Prostate gland (tissue), 2 donors: Measurements from ENCODE around the gene AGBL4. TPM values are rescaled to one million over a fixed set of nuclear protein-coding genes. Genes with fewer than 3 reads are reported as not detected.

Source experiments
- DNase-seq: peaks from one replicate; pipeline ENCODE4 v3.0.0-alpha.2; 2019; ENCODE audit warnings: low spot score
- H3K27ac ChIP-seq, 2 donors: fragments of 200-600 bp; sonication (generic); 2 replicates each; pipeline ENCODE4 v1.5.1; 2017 to 2019
- H3K27me3 ChIP-seq: fragments of 200-600 bp; sonication (generic); replicated peaks from 2 replicates; pipeline ENCODE4 v1.5.1; 2019; ENCODE audit not compliant: insufficient read depth
- H3K36me3 ChIP-seq, 2 donors: fragments of 200-600 bp; sonication (generic); 1 replicate in 1 of 2; 2 replicates in 1 of 2; pipeline versions ENCODE4 v1.5.1 to v1.8.1; 2017 to 2019
- H3K4me1 ChIP-seq: fragments of 200-600 bp; sonication (generic); replicated peaks from 2 replicates; pipeline ENCODE4 v1.5.1; 2019
- H3K4me3 ChIP-seq, 2 donors: fragments of 200-600 bp; sonication (generic); 2 replicates each; pipeline ENCODE4 v1.5.1; 2017 to 2019
- H3K9me3 ChIP-seq: fragments of 200-600 bp; sonication (generic); 2 replicates; pipeline ENCODE4 v1.5.1; 2017
- CTCF ChIP-seq, 4 experiments: fragments of 200-600 bp in 2 of 4; fragments of 450-650 bp in 2 of 4; sonication (generic) in 2 of 4; IDR thresholded peaks; 1 replicate in 3 of 4; 2 replicates in 1 of 4; pipeline ENCODE4 v1.5.1; 2016 to 2019; ENCODE audit warnings: antibody characterized with exemption in 4 of 4, mild to moderate bottlenecking in 2 of 4, moderate library complexity in 2 of 4
- POLR2A ChIP-seq: fragments of 450-650 bp; IDR thresholded peaks from one replicate; pipeline ENCODE4 v1.6.1; 2016; ENCODE audit warnings: antibody characterized with exemption, mild to moderate bottlenecking
- POLR2AphosphoS5 ChIP-seq: sonication (generic); formaldehyde crosslinking; IDR thresholded peaks from one replicate; pipeline ENCODE4 v1.6.1; 2017; ENCODE audit warnings: antibody characterized with exemption
- WGBS: methylation state at CpG from one replicate; pipeline ENCODE4 v1.1.5; 2018; 5-methylcytosine and 5-hydroxymethylcytosine counted together
- intact Hi-C: fragments of 100-400 bp; cut with DNase I; formaldehyde crosslinking; loops from one replicate; pipeline ENCODE4 v1.14.2; 2022
- total RNA-seq, 2 donors: library from RNA; depleted of rRNA; stranded (reverse); fragments of >200 nt; gene quantifications; one replicate each; pipeline ENCODE4 v1.1.0, GENCODE V29; 2016

Gene AGBL4
- total RNA-seq, 2 donors from 2014 or later: 0.82 to 2.7 TPM

DNA sequence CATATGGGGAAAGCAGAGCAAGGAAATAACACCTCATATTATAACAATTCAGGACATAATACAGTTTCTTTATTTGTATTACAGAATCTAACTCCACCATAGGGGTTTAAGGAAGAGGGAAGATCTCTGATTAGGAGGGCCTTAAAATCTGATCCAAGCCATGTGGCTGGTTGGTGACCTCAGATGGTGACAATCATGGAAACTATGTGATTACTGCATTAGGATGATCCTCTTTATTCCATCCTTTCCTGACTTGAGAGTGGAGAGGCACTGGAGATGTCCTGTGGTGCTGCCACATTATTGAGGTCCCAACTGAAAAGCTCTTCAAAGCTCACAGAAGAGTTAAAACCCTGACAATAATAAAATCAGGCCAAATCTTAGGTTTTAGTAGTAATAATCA lies 1078.9 kb downstream of the AGBL4 start:
- H3K27me3 ChIP-seq: no peaks in the 10 kb centered on the region

GRCh38 chr1:48943826-48944225 lies 1079.9 kb downstream of the AGBL4 start:
- TF ChIP-seq CTCF (IDR thresholded peaks at IDR 0.05) (no peak), POLR2AphosphoS5 (no peak), POLR2A (no peak)

More for the DNA sequence above, 1078.9 kb downstream of the AGBL4 start:
- TF ChIP-seq CTCF (IDR thresholded peaks at IDR 0.05) (no peak), POLR2A (no peak), POLR2AphosphoS5 (no peak)
- Histone ChIP-seq H3K4me1 (no peaks in the 10 kb centered on the region), H3K36me3 (no peaks in the 10 kb centered on the region), H3K9me3 (no peaks in the 10 kb centered on the region), H3K4me3 (no peak overlapping the region), H3K27ac (no peak overlapping the region)
- DNase-seq: no peak
- intact Hi-C loops: no loop called here

DNA sequence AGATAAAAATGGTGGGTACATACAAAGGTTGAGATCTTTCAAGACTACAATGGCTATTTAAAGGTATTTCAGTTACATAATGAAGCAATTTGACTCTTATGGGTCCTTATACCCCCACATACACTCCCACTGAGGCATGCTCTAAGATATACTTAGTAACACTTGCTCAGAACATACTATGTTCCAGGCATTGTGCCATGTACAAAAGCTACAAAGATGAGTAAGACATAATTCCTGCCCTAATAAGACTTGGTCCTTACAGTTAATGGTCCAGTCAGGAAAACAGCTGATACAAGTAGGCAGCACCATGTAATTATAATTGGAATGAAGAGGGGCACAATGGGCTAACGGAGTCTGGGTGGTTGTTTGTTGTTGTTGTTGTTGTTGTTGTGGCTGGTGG lies 1080.4 kb downstream of the AGBL4 start:
- 91% methylated on average over 1 of the region's 1 CpG for WGBS
- no peaks in the 10 kb centered on the region for H3K9me3 ChIP-seq
- intact Hi-C loops: no loop called here
- H3K4me1 ChIP-seq: no peaks in the 10 kb centered on the region
- TF ChIP-seq POLR2AphosphoS5: no peak
- TF ChIP-seq CTCF (IDR thresholded peaks at IDR 0.05): no peak
- no peak for TF ChIP-seq POLR2A
- no peaks in the 10 kb centered on the region for H3K36me3 ChIP-seq
- H3K27me3 ChIP-seq: no peaks in the 10 kb centered on the region
- no peak overlapping the region for H3K27ac ChIP-seq
- no peak overlapping the region for H3K4me3 ChIP-seq
- no peak for DNase-seq

More at GRCh38 chr1:48943826-48944225, 1079.9 kb downstream of the AGBL4 start:
- Histone ChIP-seq H3K9me3 (no peaks in the 10 kb centered on the region), H3K27ac (no peak overlapping the region), H3K27me3 (no peaks in the 10 kb centered on the region), H3K4me3 (no peak overlapping the region), H3K36me3 (no peaks in the 10 kb centered on the region), H3K4me1 (no peaks in the 10 kb centered on the region)
- 85% methylated on average over 5 of the region's 5 CpGs for WGBS
- no peak for DNase-seq
- intact Hi-C loops: no loop called here

DNA sequence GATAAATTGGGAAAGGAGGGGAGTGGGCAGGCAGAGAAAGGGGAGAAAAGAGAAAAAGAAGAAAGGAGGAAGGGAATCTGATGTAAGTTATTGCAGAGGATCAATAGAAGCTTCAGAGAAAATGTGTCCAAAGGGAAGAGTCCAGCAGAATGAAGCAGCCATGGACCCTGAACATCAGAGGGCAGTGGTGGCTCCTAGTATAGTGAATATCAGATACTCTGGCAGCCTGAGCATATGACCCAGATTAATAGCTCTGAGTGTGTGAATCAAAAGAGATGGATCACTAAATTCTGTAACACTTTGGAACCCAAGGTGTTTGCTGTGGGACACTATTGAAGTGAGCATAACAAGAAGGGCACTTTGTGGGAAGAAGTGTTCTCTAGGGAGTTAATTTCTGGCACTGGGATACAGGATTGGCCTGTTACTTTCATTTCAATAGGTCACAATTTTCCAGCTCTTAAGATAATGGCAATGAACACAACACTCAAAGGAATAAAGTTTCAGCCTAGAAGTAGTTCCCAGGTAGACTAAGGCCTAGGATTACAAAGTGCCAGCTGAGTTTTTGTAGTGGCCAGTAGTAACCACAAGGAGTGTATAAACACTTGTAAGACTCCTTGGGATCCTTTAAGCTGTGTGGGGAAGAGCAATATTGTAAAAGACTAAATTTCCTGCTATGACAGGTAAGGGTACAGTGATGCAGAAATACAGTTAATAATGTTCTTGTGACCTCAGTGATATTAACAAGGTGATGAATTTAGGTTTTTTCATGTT lies 1082.6 kb downstream of the AGBL4 start:
- Histone ChIP-seq H3K4me1 (no peaks in the 10 kb centered on the region), H3K4me3 (no peak overlapping the region), H3K9me3 (no peaks in the 10 kb centered on the region), H3K36me3 (no peaks in the 10 kb centered on the region), H3K27ac (no peak overlapping the region), H3K27me3 (no peaks in the 10 kb centered on the region)
- intact Hi-C loops: no loop called here
- DNase-seq: no peak
- no peak for TF ChIP-seq POLR2A
- TF ChIP-seq POLR2AphosphoS5: no peak
- no peak for TF ChIP-seq CTCF (IDR thresholded peaks at IDR 0.05)

DNA sequence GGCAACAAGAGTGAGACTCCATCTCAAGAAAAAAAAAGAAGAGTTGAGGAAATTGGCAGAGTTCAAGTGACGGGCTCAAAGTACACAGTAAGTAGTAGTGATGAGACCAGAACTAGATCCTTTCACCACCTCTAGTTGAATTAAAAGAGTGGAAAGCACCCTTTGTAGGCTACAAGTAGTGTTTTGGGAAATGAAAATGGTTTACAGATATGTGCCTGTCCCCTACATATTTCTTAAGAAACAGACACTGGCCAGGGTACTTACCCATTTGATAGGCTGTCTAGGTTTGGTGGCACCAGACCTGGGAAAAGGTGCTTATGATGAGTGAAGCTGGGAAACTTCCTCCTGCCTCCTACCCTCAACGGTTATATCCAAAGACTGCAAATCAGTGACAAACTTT lies 1083.4 kb downstream of the AGBL4 start:
- H3K27me3 ChIP-seq: no peaks in the 10 kb centered on the region
- no peak for TF ChIP-seq POLR2AphosphoS5
- no peak for TF ChIP-seq POLR2A
- TF ChIP-seq CTCF (IDR thresholded peaks at IDR 0.05): no peak
- H3K4me1 ChIP-seq: no peaks in the 10 kb centered on the region
- intact Hi-C loops: no loop called here
- 88% methylated on average over 2 of the region's 2 CpGs for WGBS
- DNase-seq: no peak
- no peaks in the 10 kb centered on the region for H3K9me3 ChIP-seq
- H3K4me3 ChIP-seq: no peak overlapping the region
- H3K27ac ChIP-seq: no peak overlapping the region
- H3K36me3 ChIP-seq: no peaks in the 10 kb centered on the region
